GM12878 (cell line): ENCODE results near the gene CFAP45.

Experiments used
- ATF7 ChIP-seq: fragments of 450-650 bp; IDR thresholded peaks from 2 replicates; pipeline ENCODE4 v1.6.1; 2016; ENCODE audit warnings: low read depth, mild to moderate bottlenecking
- CEBPB ChIP-seq, 2 experiments: fragments of 150-350 bp in 1 of 2; IDR thresholded peaks; 2 replicates each; pipeline ENCODE4 v1.6.1; 2012 to 2014; ENCODE audit warnings: low read depth in 2 of 2, low read length in 2 of 2, borderline replicate concordance in 1 of 2, inconsistent platforms in 1 of 2
- CHD1 ChIP-seq: IDR thresholded peaks from 2 replicates; pipeline ENCODE4 v1.6.1; 2012; ENCODE audit warnings: low read depth, low read length, improper control_type of control experiment
- EP300 ChIP-seq, 2 experiments: fragments of 150-350 bp in 1 of 2; IDR thresholded peaks; 2 replicates each; pipeline ENCODE4 v1.6.1; 2011 to 2012; ENCODE audit warnings: low read depth in 2 of 2, low read length in 2 of 2, borderline replicate concordance in 1 of 2, improper control_type of control experiment in 1 of 2, inconsistent platforms in 1 of 2; ENCODE audit not compliant: control insufficient read depth in 1 of 2
- EZH2 ChIP-seq: IDR thresholded peaks from 2 replicates; pipeline ENCODE4 v1.6.1; 2012; ENCODE audit warnings: low read depth, mild to moderate bottlenecking, control low read depth, inconsistent platforms, low read length, borderline replicate concordance; ENCODE audit not compliant: control insufficient read depth
- SP1 ChIP-seq: IDR thresholded peaks from one replicate; pipeline ENCODE4 v1.6.1; 2011; ENCODE audit warnings: low read depth, low read length
- SREBF2 ChIP-seq: IDR thresholded peaks from 2 replicates; pipeline ENCODE4 v1.6.1; 2012; ENCODE audit warnings: mild to moderate bottlenecking, low read length
- TCF12 ChIP-seq: IDR thresholded peaks from 2 replicates; pipeline ENCODE4 v1.6.1; 2011; ENCODE audit warnings: low read depth, mild to moderate bottlenecking, low read length
- ZBED1 ChIP-seq: IDR thresholded peaks from 2 replicates; pipeline ENCODE4 v1.6.1; 2016; ENCODE audit warnings: borderline replicate concordance
- TF ChIP-seq, protein P1 (sequence below), 3 experiments: IDR thresholded peaks in 2 of 3; conservative IDR thresholded peaks in 1 of 3; 2 replicates each; pipeline ENCODE4 v1.5.1; 2011; ENCODE audit warnings: low read depth in 3 of 3, low read length in 3 of 3, mild to moderate bottlenecking in 3 of 3, control low read depth in 2 of 3, moderate library complexity in 2 of 3, inconsistent platforms in 1 of 3, mixed read lengths in 1 of 3; ENCODE audit not compliant: control insufficient read depth in 2 of 3, insufficient read depth in 1 of 3; ENCODE audit errors: extremely low read depth in 1 of 3
- TF ChIP-seq, protein P2 (sequence below): fragments of 450-650 bp; IDR thresholded peaks from 2 replicates; pipeline ENCODE4 v1.6.1; 2014; ENCODE audit warnings: mild to moderate bottlenecking
- TF ChIP-seq, protein P3 (sequence below): fragments of 450-650 bp; IDR thresholded peaks from 2 replicates; pipeline ENCODE4 v1.6.1; 2016; ENCODE audit warnings: mild to moderate bottlenecking, moderate library complexity, borderline replicate concordance

DNA sequence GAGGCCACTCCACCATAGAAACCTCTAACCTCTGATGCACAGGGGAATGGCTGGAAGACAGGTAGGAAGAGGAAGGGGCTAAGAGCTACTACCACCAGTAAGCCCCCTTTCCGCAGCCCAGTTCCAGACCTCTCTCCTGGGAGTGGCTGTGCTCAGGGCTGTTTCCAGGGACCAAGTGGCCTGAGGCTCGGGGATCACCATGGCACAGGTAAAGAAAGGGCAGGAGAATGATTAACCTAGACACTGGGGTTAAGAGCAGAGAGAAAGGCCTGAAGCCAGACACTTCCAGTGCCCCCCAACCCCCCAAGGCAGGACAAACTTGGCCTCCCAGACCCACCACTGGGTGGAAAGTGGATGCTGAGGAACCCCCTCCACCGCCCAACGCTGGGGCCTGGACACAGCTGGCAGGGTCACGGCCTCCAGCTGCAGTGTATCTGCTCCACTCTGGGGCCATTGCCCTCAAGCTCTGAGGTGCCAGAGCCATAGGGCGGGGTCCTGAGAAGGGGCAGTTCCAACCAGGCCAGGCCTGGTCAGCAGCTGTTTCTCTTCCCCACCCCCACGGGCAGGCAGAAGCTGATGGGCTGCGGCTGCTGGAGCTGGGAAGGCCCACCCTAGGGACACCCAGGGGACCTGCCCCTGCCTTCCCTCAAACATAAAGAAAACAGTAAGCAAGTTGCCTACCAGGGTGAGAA lies 22.7 kb upstream of the CFAP45 start:
- TF ChIP-seq, protein P1, sequence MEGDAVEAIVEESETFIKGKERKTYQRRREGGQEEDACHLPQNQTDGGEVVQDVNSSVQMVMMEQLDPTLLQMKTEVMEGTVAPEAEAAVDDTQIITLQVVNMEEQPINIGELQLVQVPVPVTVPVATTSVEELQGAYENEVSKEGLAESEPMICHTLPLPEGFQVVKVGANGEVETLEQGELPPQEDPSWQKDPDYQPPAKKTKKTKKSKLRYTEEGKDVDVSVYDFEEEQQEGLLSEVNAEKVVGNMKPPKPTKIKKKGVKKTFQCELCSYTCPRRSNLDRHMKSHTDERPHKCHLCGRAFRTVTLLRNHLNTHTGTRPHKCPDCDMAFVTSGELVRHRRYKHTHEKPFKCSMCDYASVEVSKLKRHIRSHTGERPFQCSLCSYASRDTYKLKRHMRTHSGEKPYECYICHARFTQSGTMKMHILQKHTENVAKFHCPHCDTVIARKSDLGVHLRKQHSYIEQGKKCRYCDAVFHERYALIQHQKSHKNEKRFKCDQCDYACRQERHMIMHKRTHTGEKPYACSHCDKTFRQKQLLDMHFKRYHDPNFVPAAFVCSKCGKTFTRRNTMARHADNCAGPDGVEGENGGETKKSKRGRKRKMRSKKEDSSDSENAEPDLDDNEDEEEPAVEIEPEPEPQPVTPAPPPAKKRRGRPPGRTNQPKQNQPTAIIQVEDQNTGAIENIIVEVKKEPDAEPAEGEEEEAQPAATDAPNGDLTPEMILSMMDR (IDR thresholded peaks at IDR 0.05 in 2 of 3, conservative IDR thresholded peaks at IDR 0.05 in 1 of 3; ENCODE audit: control insufficient read depth in 2 of 3, extremely low read depth in 1 of 3, insufficient read depth in 1 of 3, low read depth in 3 of 3, low read length in 3 of 3) = no peak
- no peak for TF ChIP-seq EZH2
- TF ChIP-seq SP1 = no peak
- no peak for TF ChIP-seq CEBPB (IDR thresholded peaks at IDR 0.05; ENCODE audit: borderline replicate concordance in 1 of 2, low read depth in 2 of 2, low read length in 2 of 2)
- no peak for TF ChIP-seq TCF12
- TF ChIP-seq, protein P2, sequence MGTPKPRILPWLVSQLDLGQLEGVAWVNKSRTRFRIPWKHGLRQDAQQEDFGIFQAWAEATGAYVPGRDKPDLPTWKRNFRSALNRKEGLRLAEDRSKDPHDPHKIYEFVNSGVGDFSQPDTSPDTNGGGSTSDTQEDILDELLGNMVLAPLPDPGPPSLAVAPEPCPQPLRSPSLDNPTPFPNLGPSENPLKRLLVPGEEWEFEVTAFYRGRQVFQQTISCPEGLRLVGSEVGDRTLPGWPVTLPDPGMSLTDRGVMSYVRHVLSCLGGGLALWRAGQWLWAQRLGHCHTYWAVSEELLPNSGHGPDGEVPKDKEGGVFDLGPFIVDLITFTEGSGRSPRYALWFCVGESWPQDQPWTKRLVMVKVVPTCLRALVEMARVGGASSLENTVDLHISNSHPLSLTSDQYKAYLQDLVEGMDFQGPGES = no peak
- TF ChIP-seq EP300 (IDR thresholded peaks at IDR 0.05; ENCODE audit: borderline replicate concordance in 1 of 2, control insufficient read depth in 1 of 2, low read depth in 2 of 2, low read length in 2 of 2) = no peak
- TF ChIP-seq ZBED1 = no peak
- TF ChIP-seq SREBF2 = no peak
- no peak for TF ChIP-seq CHD1
- TF ChIP-seq ATF7 = no peak
- TF ChIP-seq, protein P3, sequence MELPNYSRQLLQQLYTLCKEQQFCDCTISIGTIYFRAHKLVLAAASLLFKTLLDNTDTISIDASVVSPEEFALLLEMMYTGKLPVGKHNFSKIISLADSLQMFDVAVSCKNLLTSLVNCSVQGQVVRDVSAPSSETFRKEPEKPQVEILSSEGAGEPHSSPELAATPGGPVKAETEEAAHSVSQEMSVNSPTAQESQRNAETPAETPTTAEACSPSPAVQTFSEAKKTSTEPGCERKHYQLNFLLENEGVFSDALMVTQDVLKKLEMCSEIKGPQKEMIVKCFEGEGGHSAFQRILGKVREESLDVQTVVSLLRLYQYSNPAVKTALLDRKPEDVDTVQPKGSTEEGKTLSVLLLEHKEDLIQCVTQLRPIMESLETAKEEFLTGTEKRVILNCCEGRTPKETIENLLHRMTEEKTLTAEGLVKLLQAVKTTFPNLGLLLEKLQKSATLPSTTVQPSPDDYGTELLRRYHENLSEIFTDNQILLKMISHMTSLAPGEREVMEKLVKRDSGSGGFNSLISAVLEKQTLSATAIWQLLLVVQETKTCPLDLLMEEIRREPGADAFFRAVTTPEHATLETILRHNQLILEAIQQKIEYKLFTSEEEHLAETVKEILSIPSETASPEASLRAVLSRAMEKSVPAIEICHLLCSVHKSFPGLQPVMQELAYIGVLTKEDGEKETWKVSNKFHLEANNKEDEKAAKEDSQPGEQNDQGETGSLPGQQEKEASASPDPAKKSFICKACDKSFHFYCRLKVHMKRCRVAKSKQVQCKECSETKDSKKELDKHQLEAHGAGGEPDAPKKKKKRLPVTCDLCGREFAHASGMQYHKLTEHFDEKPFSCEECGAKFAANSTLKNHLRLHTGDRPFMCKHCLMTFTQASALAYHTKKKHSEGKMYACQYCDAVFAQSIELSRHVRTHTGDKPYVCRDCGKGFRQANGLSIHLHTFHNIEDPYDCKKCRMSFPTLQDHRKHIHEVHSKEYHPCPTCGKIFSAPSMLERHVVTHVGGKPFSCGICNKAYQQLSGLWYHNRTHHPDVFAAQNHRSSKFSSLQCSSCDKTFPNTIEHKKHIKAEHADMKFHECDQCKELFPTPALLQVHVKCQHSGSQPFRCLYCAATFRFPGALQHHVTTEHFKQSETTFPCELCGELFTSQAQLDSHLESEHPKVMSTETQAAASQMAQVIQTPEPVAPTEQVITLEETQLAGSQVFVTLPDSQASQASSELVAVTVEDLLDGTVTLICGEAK = no peak
